ENCODE measurements around the gene CLN3.

CLN3 gene

DNA sequence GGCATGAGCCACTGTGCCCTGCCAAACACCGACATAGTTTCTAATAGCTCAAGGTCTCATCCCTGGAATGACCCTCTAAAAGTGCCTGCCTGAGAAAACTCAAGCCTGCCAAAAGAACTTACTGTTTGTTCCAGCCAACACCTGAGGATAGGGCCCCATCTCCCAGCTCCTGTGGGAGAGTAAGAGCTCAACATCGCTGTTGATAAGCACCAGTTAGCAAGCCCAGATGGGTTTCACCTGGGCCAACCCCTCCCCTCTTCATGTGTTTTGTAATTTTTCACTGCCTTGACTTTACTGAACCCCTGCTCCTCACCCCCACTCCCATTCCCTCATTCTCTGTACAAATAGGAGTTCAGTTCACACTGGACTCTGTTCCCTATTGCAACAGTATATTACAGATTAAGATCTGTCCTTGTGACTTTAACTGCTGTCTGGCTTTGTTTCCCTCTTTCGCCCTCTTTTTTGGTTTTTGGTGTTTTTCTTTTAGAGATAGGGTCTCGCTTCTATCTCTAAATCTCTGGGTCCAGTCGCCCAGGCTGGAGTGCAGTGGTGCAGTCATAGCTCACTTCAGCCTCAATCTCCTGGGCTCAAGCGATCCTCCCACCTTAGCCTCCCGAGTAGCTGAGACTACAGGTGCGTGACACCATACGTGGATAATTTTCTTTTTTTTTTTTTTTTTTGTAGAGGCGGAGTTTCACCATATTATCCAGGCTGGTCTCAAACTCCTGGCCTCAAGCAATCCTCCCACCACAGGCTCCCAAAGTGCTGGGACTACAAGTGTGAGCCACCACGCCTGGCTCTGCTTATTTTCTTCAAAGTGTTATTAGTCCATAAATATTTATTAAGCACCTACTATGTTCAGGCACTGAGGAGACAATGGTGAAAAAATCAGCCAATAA is 34.6 kb upstream of the CLN3 start:
- FAIRE-seq, result no peak
- no peak for TF ChIP-seq CTCF (IDR thresholded peaks at IDR 0.05; ENCODE audit: insufficient read depth, missing control alignments)
- DNase-seq (ENCODE audit: insufficient read length, low spot score), result no peak

DNA sequence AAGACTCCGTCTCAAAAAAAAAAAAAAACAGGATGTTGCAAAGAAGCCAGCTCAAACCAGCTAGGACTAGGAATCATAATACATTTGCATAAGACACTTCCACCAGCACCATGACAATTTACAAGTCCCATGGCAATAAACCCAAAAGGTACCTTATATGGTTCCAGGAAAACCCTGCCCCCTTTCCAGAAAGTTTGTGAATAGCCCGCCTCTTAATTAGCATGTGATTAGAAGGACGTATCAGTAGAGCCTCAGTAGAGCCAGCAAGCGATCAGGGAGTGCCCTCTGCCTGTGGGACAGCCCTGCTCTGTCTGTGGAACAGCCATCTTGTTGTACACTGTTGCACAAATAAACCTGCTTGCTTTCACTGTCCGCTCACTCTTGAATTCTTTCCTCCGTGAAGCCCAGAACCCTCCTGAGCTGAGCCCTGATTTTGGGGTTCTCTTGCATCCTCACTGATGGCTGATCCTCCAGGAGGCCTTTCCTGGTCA is 32.9 kb upstream of the CLN3 start:
- no peak for FAIRE-seq
- no peak for TF ChIP-seq CTCF (IDR thresholded peaks at IDR 0.05; ENCODE audit: insufficient read depth, missing control alignments)
- no peak for DNase-seq (ENCODE audit: insufficient read length, low spot score)

- DNase-seq (ENCODE audit: insufficient read length, low spot score), result no peak
- no peak for FAIRE-seq
- TF ChIP-seq CTCF (IDR thresholded peaks at IDR 0.05; ENCODE audit: insufficient read depth, missing control alignments), result no peak
These were observed 30.9 kb upstream of the CLN3 start for GRCh38 chr16:28522792-28523191.

GRCh38 chr16:28521436-28521835 is 29.6 kb upstream of the CLN3 start:
- TF ChIP-seq CTCF (IDR thresholded peaks at IDR 0.05; ENCODE audit: insufficient read depth, missing control alignments), result no peak
- FAIRE-seq, result no peak
- no peak for DNase-seq (ENCODE audit: insufficient read length, low spot score)

DNA sequence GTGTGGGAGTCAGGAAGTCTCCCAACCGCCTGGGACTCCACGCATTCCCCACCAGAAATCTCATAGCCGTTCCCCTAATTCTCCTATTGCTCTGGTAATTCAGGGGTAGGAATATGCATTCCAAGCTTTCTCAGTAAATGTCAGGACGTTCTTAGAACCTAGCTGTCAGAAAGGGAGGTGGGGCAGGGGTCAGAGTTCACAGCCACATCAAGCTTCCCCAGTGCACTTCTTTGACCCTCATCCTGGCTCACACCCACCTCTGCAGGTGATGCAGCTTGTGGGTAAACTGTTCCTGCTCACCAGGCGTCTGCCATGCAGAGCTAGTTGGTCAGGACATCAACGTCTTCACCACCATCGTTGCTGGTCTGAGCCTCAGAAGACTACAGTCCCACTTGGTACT is 28.8 kb upstream of the CLN3 start:
- TF ChIP-seq CTCF (IDR thresholded peaks at IDR 0.05; ENCODE audit: insufficient read depth, missing control alignments), result no peak
- FAIRE-seq (no peak), DNase-seq (ENCODE audit: insufficient read length, low spot score) (no peak)

DNA sequence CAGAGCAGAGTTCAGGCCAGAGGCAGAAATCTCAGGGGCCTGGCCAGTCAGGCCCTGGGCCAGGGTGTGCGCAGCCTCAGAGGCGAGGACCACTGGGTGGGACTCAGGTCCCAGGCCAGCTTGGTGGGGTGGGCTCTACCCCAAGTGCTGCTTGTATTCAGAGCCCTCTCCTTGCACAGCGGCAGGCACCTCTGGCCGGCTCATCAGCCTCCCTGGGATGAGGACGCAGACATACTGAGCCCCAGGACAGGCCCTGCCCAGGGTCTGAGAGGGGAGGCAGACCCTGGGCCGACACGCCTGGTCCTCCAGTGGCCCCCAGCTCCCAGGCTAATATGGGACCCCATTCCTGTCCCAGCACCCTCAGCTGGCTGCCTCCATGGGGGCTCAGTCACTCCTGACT is 22.4 kb upstream of the CLN3 start:
- DNase-seq (ENCODE audit: insufficient read length, low spot score) (no peak), FAIRE-seq (no peak)
- TF ChIP-seq CTCF (IDR thresholded peaks at IDR 0.05; ENCODE audit: insufficient read depth, missing control alignments), result no peak
